IMR-90 (cell line): ENCODE data around the gene GPR3. TPM values are rescaled to one million over a fixed set of nuclear protein-coding genes. Genes with fewer than 3 reads are reported as not detected.

ENCODE experiments used
- ATAC-seq: fragments of 200-7000 bp; cut with Tn5 transposase; 2 replicates; pipeline ENCODE4 v1.9.1; 2020; ENCODE audit warnings: low read depth, mild to moderate bottlenecking, moderate library complexity
- BruUV-seq: library from RNA; stranded (reverse); fragments of 400-500 nt; replicated peaks from 2 replicates; lab custom pipeline; 2021; lab: Mats Ljungman, UMichigan
- CTCF ChIA-PET: fragments of 300-600 bp; formaldehyde crosslinking; extraction: SDS; loops from one replicate; lab custom pipeline; 2021; ENCODE audit warnings: antibody characterized with exemption; lab: Yijun Ruan, JAX
- POLR2A ChIA-PET: fragments of 300-600 bp; sonication (Branson Sonifier 250); formaldehyde crosslinking; loops from one replicate; lab custom pipeline; 2022; ENCODE audit warnings: antibody characterized with exemption; ENCODE audit not compliant: unreplicated experiment; lab: Charles Lee
- DNase-seq: peaks from one replicate; pipeline ENCODE4 v3.0.0; 2013
- H2AFZ ChIP-seq: replicated peaks from 2 replicates; pipeline ENCODE3; 2013; ENCODE audit warnings: low read length, mild to moderate bottlenecking; ENCODE audit not compliant: poor library complexity
- H2AK5ac ChIP-seq: 2 replicates; pipeline ENCODE4 v1.6.1; 2013; ENCODE audit warnings: low read depth, low read length, inconsistent platforms
- H2AK9ac ChIP-seq: replicated peaks from 2 replicates; pipeline ENCODE3; 2013; ENCODE audit warnings: mild to moderate bottlenecking, low read depth, low read length, moderate library complexity; ENCODE audit not compliant: poor library complexity
- H2BK120ac ChIP-seq: 2 replicates; pipeline ENCODE4 v1.6.1; 2013; ENCODE audit warnings: low read depth, low read length, inconsistent platforms
- H2BK15ac ChIP-seq: 3 replicates; pipeline ENCODE4 v1.6.1; 2013; ENCODE audit warnings: low read depth, low read length, inconsistent platforms
- H2BK20ac ChIP-seq: 2 replicates; pipeline ENCODE4 v1.6.1; 2013; ENCODE audit warnings: low read depth, mild to moderate bottlenecking, inconsistent platforms, low read length, moderate library complexity
- H2BK5ac ChIP-seq: 2 replicates; pipeline ENCODE4 v1.6.1; 2013; ENCODE audit warnings: mild to moderate bottlenecking, low read depth, low read length, inconsistent platforms; ENCODE audit not compliant: poor library complexity, severe bottlenecking
- H3K14ac ChIP-seq: replicated peaks from 2 replicates; pipeline ENCODE4 v1.6.1; 2013; ENCODE audit warnings: low read depth, low read length, inconsistent platforms
- H3K18ac ChIP-seq: 2 replicates; pipeline ENCODE4 v1.6.1; 2013; ENCODE audit warnings: low read depth, low read length, control low read depth
- H3K23ac ChIP-seq: 2 replicates; pipeline ENCODE4 v1.6.1; 2013; ENCODE audit warnings: low read depth, low read length, inconsistent platforms
- H3K27ac ChIP-seq: 2 replicates; pipeline ENCODE4 v1.5.1; 2013; ENCODE audit warnings: mild to moderate bottlenecking, control low read depth, low read length; ENCODE audit not compliant: insufficient read depth
- H3K27me3 ChIP-seq: 2 replicates; pipeline ENCODE4 v1.6.1; 2013; ENCODE audit warnings: low read length; ENCODE audit not compliant: control insufficient read depth, insufficient read depth
- H3K36me3 ChIP-seq: 2 replicates; pipeline ENCODE4 v1.6.1; 2013; ENCODE audit warnings: low read length, mixed read lengths; ENCODE audit not compliant: control insufficient read depth, insufficient read depth
- H3K4ac ChIP-seq: 2 replicates; pipeline ENCODE4 v1.6.1; 2013; ENCODE audit warnings: low read depth, low read length, inconsistent platforms
- H3K4me1 ChIP-seq: 2 replicates; pipeline ENCODE4 v1.6.1; 2013; ENCODE audit warnings: low read length, mixed read lengths; ENCODE audit not compliant: control insufficient read depth, insufficient read depth
- H3K4me2 ChIP-seq: 2 replicates; pipeline ENCODE4 v1.6.1; 2013; ENCODE audit warnings: low read depth, mild to moderate bottlenecking, control low read depth, low read length, moderate library complexity
- H3K4me3 ChIP-seq: 2 replicates; pipeline ENCODE4 v1.5.1; 2013; ENCODE audit warnings: low read depth, mild to moderate bottlenecking, control low read depth, low read length, moderate library complexity; ENCODE audit not compliant: insufficient read depth
- H3K56ac ChIP-seq: 2 replicates; pipeline ENCODE4 v1.6.1; 2013; ENCODE audit warnings: low read length, inconsistent platforms; ENCODE audit not compliant: insufficient read depth; ENCODE audit errors: extremely low read depth
- H3K79me1 ChIP-seq, 2 experiments: 2 replicates each; pipeline ENCODE4 v1.6.1; 2013; ENCODE audit warnings: low read length in 2 of 2, inconsistent platforms in 1 of 2, low read depth in 1 of 2
- H3K9ac ChIP-seq: 2 replicates; pipeline ENCODE4 v1.6.1; 2013; ENCODE audit warnings: low read depth, low read length, control low read depth
- H3K9me1 ChIP-seq: 2 replicates; pipeline ENCODE4 v1.6.1; 2013; ENCODE audit warnings: low read length, inconsistent platforms; ENCODE audit not compliant: insufficient read depth
- H3K9me3 ChIP-seq: 2 replicates; pipeline ENCODE4 v1.6.1; 2013; ENCODE audit warnings: low read length; ENCODE audit not compliant: control insufficient read depth, insufficient read depth
- H4K20me1 ChIP-seq: 2 replicates; pipeline ENCODE4 v1.6.1; 2013; ENCODE audit warnings: low read length, inconsistent platforms; ENCODE audit not compliant: insufficient read depth
- H4K5ac ChIP-seq: 2 replicates; pipeline ENCODE4 v1.6.1; 2013; ENCODE audit warnings: mild to moderate bottlenecking, low read depth, low read length, control low read depth
- H4K8ac ChIP-seq, 2 experiments: 2 replicates each; pipeline ENCODE4 v1.6.1; 2013; ENCODE audit warnings: low read depth in 2 of 2, low read length in 2 of 2, control low read depth in 1 of 2, inconsistent platforms in 1 of 2
- H4K91ac ChIP-seq: 2 replicates; pipeline ENCODE4 v1.6.1; 2013; ENCODE audit warnings: low read depth, low read length, inconsistent platforms; ENCODE audit not compliant: insufficient read depth
- BHLHE40 ChIP-seq: fragments of 150-350 bp; IDR thresholded peaks from 2 replicates; pipeline ENCODE4 v1.6.1; 2016; ENCODE audit warnings: mild to moderate bottlenecking, low read depth, low read length
- CHD1 ChIP-seq: IDR thresholded peaks from 2 replicates; pipeline ENCODE4 v1.6.1; 2012; ENCODE audit warnings: low read depth, low read length, improper control_type of control experiment
- FOS ChIP-seq: fragments of 150-350 bp; IDR thresholded peaks from 2 replicates; pipeline ENCODE4 v1.6.1; 2016; ENCODE audit warnings: low read depth, low read length
- MAFK ChIP-seq: IDR thresholded peaks from 2 replicates; pipeline ENCODE4 v1.6.1; 2012; ENCODE audit warnings: low read depth, low read length, improper control_type of control experiment
- MAZ ChIP-seq: IDR thresholded peaks from 2 replicates; pipeline ENCODE4 v1.6.1; 2012; ENCODE audit warnings: low read depth, mild to moderate bottlenecking, low read length, improper control_type of control experiment, moderate library complexity, borderline replicate concordance
- MXI1 ChIP-seq: IDR thresholded peaks from 2 replicates; pipeline ENCODE4 v1.6.1; 2012; ENCODE audit warnings: low read depth, mild to moderate bottlenecking, low read length, moderate library complexity, borderline replicate concordance
- NFE2L2 ChIP-seq: fragments of 150-350 bp; IDR thresholded peaks from 2 replicates; pipeline ENCODE4 v1.6.1; 2016; ENCODE audit warnings: low read depth, mild to moderate bottlenecking, low read length
- RAD21 ChIP-seq: IDR thresholded peaks from 2 replicates; pipeline ENCODE4 v1.6.1; 2012; ENCODE audit warnings: low read length, improper control_type of control experiment
- RCOR1 ChIP-seq: IDR thresholded peaks from 2 replicates; pipeline ENCODE4 v1.6.1; 2012; ENCODE audit warnings: mild to moderate bottlenecking, low read length, improper control_type of control experiment; ENCODE audit not compliant: insufficient replicate concordance
- RFX5 ChIP-seq: IDR thresholded peaks from 2 replicates; pipeline ENCODE4 v1.8.0; 2012; ENCODE audit warnings: low read depth, mild to moderate bottlenecking, low read length, moderate library complexity
- WGBS, 2 experiments: methylation state at CpG; one replicate each; pipeline versions ENCODE4 v1.1.5 to v1.1.7; 2013; ENCODE audit warnings: missing lambda C conversion rate in 2 of 2; ENCODE audit not compliant: insufficient read length in 1 of 2; ENCODE audit errors: extremely low coverage in 2 of 2; 5-methylcytosine and 5-hydroxymethylcytosine counted together
- dilution Hi-C: fragments of 300-500 bp; cut with HindIII; formaldehyde crosslinking; loops from one replicate; pipeline ENCODE4 v1.14.3; 2018; ENCODE audit warnings: low sequenced_read_pairs; ENCODE audit not compliant: unreplicated experiment
- in situ Hi-C: fragments of 300-500 bp; cut with MboI; formaldehyde crosslinking; loops from 3 replicates; pipeline ENCODE4 v1.14.3; 2019; ENCODE audit warnings: low sequenced_read_pairs, inconsistent platforms, mixed read lengths
- intact Hi-C: fragments of 100-400 bp; cut with micrococcal nuclease; formaldehyde crosslinking; loops from 2 replicates; pipeline ENCODE4 v1.10.0; 2022
- polyA plus RNA-seq, 3 experiments: library from polyadenylated mRNA; depleted of rRNA; stranded (reverse); fragments of >200 nt; gene quantifications; 2 replicates each; pipeline ENCODE4 v1.2.3, GENCODE V29; 2012; ENCODE audit warnings: low replicate concordance in 1 of 3
- total RNA-seq: library from RNA; depleted of rRNA; stranded (reverse); fragments of >200 nt; gene quantifications from 2 replicates; pipeline ENCODE4 v1.2.3, GENCODE V29; 2012

Gene GPR3
- total and polyA plus RNA-seq, 2 of the 4 experiments (the other 2 are of a cell fraction): 0.72 to 4.8 TPM

- H2BK15ac ChIP-seq: no peak overlapping the region
- BruUV-seq: no TSS peak
These were observed 41.3 kb downstream of the GPR3 start for GRCh38 chr1:27433706-27434105.

More at GRCh38 chr1:27433706-27434105, 41.3 kb downstream of the GPR3 start:
- peaks cover 81% of the 10 kb centered on the region for H4K20me1 ChIP-seq
- H3K36me3 ChIP-seq: no peaks in the 10 kb centered on the region; the same call in 1 of the 2 replicates
- no peak overlapping the region for H3K18ac ChIP-seq
- H3K56ac ChIP-seq: no peak overlapping the region
- H4K91ac ChIP-seq: no peak overlapping the region
- H3K27ac ChIP-seq: no peak overlapping the region
- 100% methylated on average over 1 of the region's 3 CpGs; no CpG with 5 or more reads in 1 of the 2 experiments for WGBS, 2 experiments
- H3K9me3 ChIP-seq: no peaks in the 10 kb centered on the region
- DNase-seq (no peak), ATAC-seq (no peak)
- H3K9ac ChIP-seq: no peak overlapping the region
- no peak overlapping the region for H3K23ac ChIP-seq
- H2AK9ac ChIP-seq: no peak overlapping the region
- ChIA-PET CTCF (no interaction called here), POLR2A (interaction anchor here (0.6 kb wide), 1 partner anchor 37 kb away, joined by 11 read pairs; no protein-coding TSS in a partner anchor)
- H3K79me1 ChIP-seq: peaks cover 59 to 92% of the 10 kb centered on the region in 2 experiments
- intact Hi-C loops (no loop called here), dilution Hi-C loops (no loop called here), in situ Hi-C loops (no loop called here)
- no peak overlapping the region for H2AK5ac ChIP-seq
- H3K4me1 ChIP-seq: peaks cover 27% of the 10 kb centered on the region
- no peak overlapping the region for H3K4ac ChIP-seq
- peaks cover 18% of the 10 kb centered on the region for H3K9me1 ChIP-seq
- no peak overlapping the region for H2AFZ ChIP-seq
- H2BK120ac ChIP-seq: no peak overlapping the region
- no peak overlapping the region for H4K8ac ChIP-seq
- H4K5ac ChIP-seq: no peak overlapping the region
- H3K27me3 ChIP-seq: no peaks in the 10 kb centered on the region
- TF ChIP-seq MAFK: no peak
- no peak for TF ChIP-seq RAD21
- no peak for TF ChIP-seq FOS
- no peak for TF ChIP-seq RCOR1
- TF ChIP-seq MAZ: no peak
- TF ChIP-seq MXI1: no peak
- no peak for TF ChIP-seq BHLHE40
- TF ChIP-seq CHD1: no peak
- no peak for TF ChIP-seq RFX5
- TF ChIP-seq NFE2L2: no peak
- H3K4me2 ChIP-seq: no peak overlapping the region
- no peak overlapping the region for H3K4me3 ChIP-seq
- no peak overlapping the region for H3K14ac ChIP-seq
- H2BK5ac ChIP-seq: no peak overlapping the region
- no peak overlapping the region for H2BK20ac ChIP-seq
